CD4-positive, alpha-beta memory T cell (primary cell): ENCODE data around the gene PSD2. TPM values are rescaled to one million over a fixed set of nuclear protein-coding genes. Genes with fewer than 3 reads are reported as not detected.

Experiments
- CTCF ChIA-PET: fragments of 350-600 bp; sonication (Branson Sonifier 250); formaldehyde crosslinking; loops from one replicate; lab custom pipeline; 2021; ENCODE audit warnings: inconsistent platforms; ENCODE audit not compliant: partially characterized antibody; lab: Charles Lee
- POLR2A ChIA-PET: fragments of 350-600 bp; sonication (Branson Sonifier 250); formaldehyde crosslinking; loops from one replicate; lab custom pipeline; 2021; ENCODE audit not compliant: partially characterized antibody; lab: Charles Lee
- DNase-seq, 5 donors: peaks; one replicate each; pipeline versions ENCODE4 v3.0.0 to v3.0.0-alpha.2; 2020 to 2022; ENCODE audit warnings: mixed read lengths in 1 of 5
- H3K27ac ChIP-seq: one replicate; pipeline ENCODE4 v1.7.0; 2013; ENCODE audit warnings: low read depth, low read length
- H3K27me3 ChIP-seq: 2 replicates; pipeline ENCODE4 v1.7.0; 2013; ENCODE audit warnings: mild to moderate bottlenecking, low read length, moderate library complexity; ENCODE audit not compliant: insufficient read depth
- H3K36me3 ChIP-seq: 2 replicates; pipeline ENCODE4 v1.7.0; 2013; ENCODE audit warnings: mild to moderate bottlenecking, low read length, moderate library complexity; ENCODE audit not compliant: insufficient read depth
- H3K4me1 ChIP-seq: 2 replicates; pipeline ENCODE4 v1.7.0; 2013; ENCODE audit warnings: mild to moderate bottlenecking, low read length, moderate library complexity; ENCODE audit not compliant: insufficient read depth
- H3K4me3 ChIP-seq, 2 donors: one replicate each; pipeline ENCODE4 v1.7.0; 2013; ENCODE audit warnings: low read length in 2 of 2, mild to moderate bottlenecking in 1 of 2
- H3K9me3 ChIP-seq, 2 donors: one replicate each; pipeline ENCODE4 v1.7.0; 2013; ENCODE audit warnings: low read length in 2 of 2, control low read depth in 1 of 2; ENCODE audit not compliant: control insufficient read depth in 1 of 2
- H3K27ac Mint-ChIP-seq, 7 donors: one replicate each; pipeline ENCODE4 v1.8.0; 2020 to 2021; ENCODE audit warnings: mixed read lengths in 7 of 7, mild to moderate bottlenecking in 6 of 7, inconsistent platforms in 3 of 7, moderate library complexity in 3 of 7
- H3K27me3 Mint-ChIP-seq, 2 donors: one replicate each; pipeline ENCODE4 v1.8.0; 2020 to 2021; ENCODE audit warnings: mixed read lengths in 2 of 2
- H3K36me3 Mint-ChIP-seq, 2 donors: one replicate each; pipeline ENCODE4 v1.8.0; 2020 to 2021; ENCODE audit warnings: mixed read lengths in 2 of 2, inconsistent platforms in 1 of 2, mild to moderate bottlenecking in 1 of 2
- H3K4me1 Mint-ChIP-seq, 4 donors: one replicate each; pipeline ENCODE4 v1.8.0; 2020 to 2021; ENCODE audit warnings: mixed read lengths in 4 of 4, mild to moderate bottlenecking in 1 of 4
- H3K4me3 Mint-ChIP-seq, 8 donors: one replicate each; pipeline ENCODE4 v1.8.0; 2020 to 2021; ENCODE audit warnings: mixed read lengths in 8 of 8, mild to moderate bottlenecking in 7 of 8, moderate library complexity in 6 of 8, inconsistent platforms in 3 of 8
- H3K9me3 Mint-ChIP-seq, 8 donors: one replicate each; pipeline ENCODE4 v1.8.0; 2020 to 2021; ENCODE audit warnings: mixed read lengths in 8 of 8, mild to moderate bottlenecking in 5 of 8, inconsistent platforms in 3 of 8, moderate library complexity in 1 of 8
- intact Hi-C: fragments of 100-400 bp; cut with micrococcal nuclease; formaldehyde crosslinking; loops from one replicate; pipeline ENCODE4 v1.15.1; 2023
- polyA plus RNA-seq, 2 donors: library from polyadenylated mRNA; unstranded; fragments of 300-500 nt; fragmentation: Illumina TruSeq; gene quantifications; one replicate each; pipeline ENCODE4 v1.2.3, GENCODE V29; 2021
- total RNA-seq, 2 experiments: library from RNA; stranded (reverse); gene quantifications; one replicate each; pipeline ENCODE4 v1.2.3, GENCODE V29; 2021

Gene PSD2
- total and polyA plus RNA-seq, 4 experiments from 2014 or later, result not detected

DNA sequence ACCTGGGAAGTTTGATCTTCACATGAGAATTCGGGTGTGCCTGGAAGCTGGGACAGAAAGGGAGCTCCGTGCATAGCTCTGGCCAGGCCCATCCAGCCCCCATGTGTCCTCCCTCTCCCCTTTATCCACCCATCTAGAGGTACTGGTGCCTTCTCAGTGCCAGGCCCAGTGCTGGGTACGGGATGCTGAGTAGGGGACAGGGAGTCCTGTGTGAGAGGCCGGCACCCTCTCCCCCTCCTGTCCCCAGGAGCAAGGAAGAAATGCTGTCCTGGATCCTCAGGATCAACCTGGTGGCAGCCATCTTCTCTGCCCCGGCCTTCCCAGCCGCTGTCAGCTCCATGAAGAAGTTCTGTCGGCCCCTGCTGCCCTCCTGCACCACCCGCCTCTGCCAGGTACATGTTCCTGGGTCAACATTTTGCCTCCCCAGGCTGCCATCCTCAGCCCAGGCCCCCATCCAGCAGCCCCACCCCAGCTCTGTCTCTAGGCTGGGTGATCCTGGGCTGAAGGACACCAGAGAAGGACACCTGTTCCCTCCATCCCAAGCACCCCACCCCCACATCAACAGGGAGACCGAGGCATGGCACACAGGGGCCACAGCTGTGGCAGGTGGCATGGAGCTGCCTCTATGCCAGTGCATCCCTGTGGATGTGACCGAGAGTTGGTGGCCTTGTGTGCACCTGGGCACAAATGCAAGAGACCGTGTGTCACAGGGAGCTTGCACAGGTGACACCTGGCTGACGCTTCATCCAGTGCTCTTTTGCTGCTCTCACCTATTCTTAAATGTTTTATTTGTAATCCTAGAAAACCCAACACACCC lies 43.0 kb downstream of the PSD2 start:
- no peaks in the 10 kb centered on the region for H3K36me3 ChIP-seq
- no peak overlapping the region for H3K4me3 Mint-ChIP-seq
- no peak overlapping the region for H3K27ac Mint-ChIP-seq
- intact Hi-C loops, result no loop called here
- no peaks in the 10 kb centered on the region for H3K36me3 Mint-ChIP-seq
- DNase-seq, result no peak
- no peak overlapping the region for H3K4me3 ChIP-seq
- CTCF ChIA-PET, result interaction anchor here (0.6 to 1.7 kb wide), 4 partner anchors 25 to 882 kb away, joined by 3 to 6 read pairs (median 3); no protein-coding TSS in a partner anchor
- H3K4me1 Mint-ChIP-seq, result no peaks in the 10 kb centered on the region
- H3K4me1 ChIP-seq, result no peaks in the 10 kb centered on the region
- peaks cover 13 to 24% of the 10 kb centered on the region in 2 donors for H3K27me3 Mint-ChIP-seq
- H3K27me3 ChIP-seq, result no peaks in the 10 kb centered on the region
- POLR2A ChIA-PET, result interaction anchor here (1.3 kb wide), 1 partner anchor 10 kb away, joined by 5 read pairs; no protein-coding TSS in a partner anchor
- H3K27ac ChIP-seq, result no peak overlapping the region
- no peaks in the 10 kb centered on the region for H3K9me3 Mint-ChIP-seq
- no peaks in the 10 kb centered on the region for H3K9me3 ChIP-seq

DNA sequence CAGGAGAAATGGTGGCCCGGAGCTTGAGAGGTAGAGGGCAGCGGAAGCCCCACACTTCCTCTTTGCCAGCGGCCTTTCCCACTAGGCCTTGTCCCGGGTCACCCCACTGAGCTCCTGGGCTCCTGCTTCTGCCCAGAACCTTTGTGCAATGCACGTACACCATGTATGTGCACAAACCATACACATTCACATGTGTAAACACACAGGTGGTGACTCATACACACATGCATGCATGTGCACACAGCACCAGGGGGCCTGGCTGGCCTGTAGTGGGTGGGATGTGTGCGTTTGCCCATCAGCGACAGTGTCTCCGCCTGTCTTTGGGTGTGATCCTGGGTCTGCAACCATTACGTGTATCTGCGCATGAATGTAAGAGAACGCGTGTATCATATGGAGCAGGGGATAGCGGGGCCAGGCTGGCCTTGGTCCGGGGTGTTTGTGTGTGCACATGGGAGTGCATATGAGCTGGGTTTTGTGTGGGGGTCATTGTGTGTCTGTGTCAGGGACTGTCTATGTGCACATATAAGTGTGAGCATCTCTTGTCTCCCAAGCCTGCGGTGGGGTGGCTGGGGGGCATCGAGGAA lies 43.7 kb downstream of the PSD2 start:
- Histone ChIP-seq H3K27me3 (no peaks in the 10 kb centered on the region), H3K36me3 (no peaks in the 10 kb centered on the region), H3K4me3 (no peak overlapping the region), H3K9me3 (no peaks in the 10 kb centered on the region), H3K27ac (no peak overlapping the region), H3K4me1 (no peaks in the 10 kb centered on the region)
- Mint-ChIP-seq H3K27ac (no peak overlapping the region), H3K9me3 (no peaks in the 10 kb centered on the region), H3K36me3 (no peaks in the 10 kb centered on the region), H3K4me1 (peaks cover 0 to under 1% (median under 1%) of the 10 kb centered on the region in 4 donors), H3K4me3 (no peak overlapping the region), H3K27me3 (peaks cover 12 to 23% of the 10 kb centered on the region in 2 donors)
- no peak for DNase-seq
- POLR2A ChIA-PET, result interaction anchor here (1.3 kb wide), 1 partner anchor 9 kb away, joined by 5 read pairs; no protein-coding TSS in a partner anchor
- CTCF ChIA-PET, result interaction anchor here (0.6 to 1.7 kb wide), 2 partner anchors 52 to 881 kb away, joined by 3 to 6 read pairs; no protein-coding TSS in a partner anchor
- intact Hi-C loops, result no loop called here

DNA sequence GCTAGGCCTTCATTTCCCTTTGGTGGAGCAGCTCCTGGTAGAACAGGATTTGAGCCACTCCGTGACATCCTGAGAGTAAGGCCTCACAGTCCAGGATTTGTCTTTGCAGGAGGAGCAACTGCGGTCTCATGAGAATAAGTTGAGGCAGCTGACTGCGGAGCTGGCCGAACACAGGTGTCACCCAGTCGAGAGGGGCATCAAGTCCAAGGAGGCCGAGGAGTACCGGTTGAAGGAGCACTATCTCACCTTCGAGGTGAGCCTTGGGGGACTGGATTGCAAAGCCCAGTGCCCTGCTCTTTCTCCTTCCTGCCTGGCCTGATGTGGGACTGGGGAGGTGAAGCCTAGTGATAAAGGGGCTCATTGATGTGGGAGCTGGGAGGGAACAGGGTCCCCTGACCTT lies 44.3 kb downstream of the PSD2 start:
- Mint-ChIP-seq H3K27ac (no peak overlapping the region), H3K27me3 (peaks cover 12 to 25% of the 10 kb centered on the region in 2 donors), H3K9me3 (no peaks in the 10 kb centered on the region), H3K4me1 (peaks cover 0 to 4% (median 3%) of the 10 kb centered on the region in 4 donors), H3K36me3 (no peaks in the 10 kb centered on the region), H3K4me3 (no peak overlapping the region)
- Histone ChIP-seq H3K4me3 (no peak overlapping the region), H3K9me3 (no peaks in the 10 kb centered on the region), H3K27me3 (peaks cover 5% of the 10 kb centered on the region), H3K4me1 (no peaks in the 10 kb centered on the region), H3K27ac (no peak overlapping the region), H3K36me3 (no peaks in the 10 kb centered on the region)
- ChIA-PET CTCF (interaction anchor here (0.6 to 1.7 kb wide), 2 partner anchors 53 to 236 kb away, joined by 3 to 6 read pairs; no protein-coding TSS in a partner anchor), POLR2A (interaction anchor here (1.3 kb wide), 1 partner anchor 9 kb away, joined by 5 read pairs; no protein-coding TSS in a partner anchor)
- DNase-seq, result no peak
- intact Hi-C loops, result loop anchor here (10.0 kb wide), 1 partner anchor 435 kb away; the partner anchor contains the start of gene SPATA24

DNA sequence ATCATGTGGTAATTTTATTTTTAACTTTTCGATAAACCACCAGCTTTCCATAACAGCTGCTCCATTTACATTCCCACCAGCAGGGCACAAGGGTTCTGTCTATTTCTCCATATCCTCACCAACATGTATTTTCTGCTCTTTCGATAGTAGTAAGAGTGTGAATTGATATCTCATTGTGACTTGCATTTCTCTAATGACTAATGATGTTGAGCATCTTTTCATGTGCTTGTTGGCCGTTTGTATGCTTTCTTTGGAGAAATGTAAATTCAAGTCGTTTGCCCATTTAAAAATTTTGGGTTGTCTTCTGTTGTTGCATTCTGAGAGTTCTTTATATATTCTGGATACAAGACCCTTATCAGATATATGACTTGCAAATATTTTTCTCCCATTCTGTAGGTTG lies 45.9 kb downstream of the PSD2 start:
- Histone ChIP-seq H3K27ac (no peak overlapping the region), H3K36me3 (no peaks in the 10 kb centered on the region), H3K4me3 (no peak overlapping the region), H3K4me1 (no peaks in the 10 kb centered on the region), H3K9me3 (no peaks in the 10 kb centered on the region), H3K27me3 (peaks cover 6% of the 10 kb centered on the region)
- Mint-ChIP-seq H3K4me3 (no peak overlapping the region), H3K36me3 (no peaks in the 10 kb centered on the region), H3K27me3 (peaks cover 5 to 24% of the 10 kb centered on the region in 2 donors), H3K4me1 (peaks cover 0 to 4% (median 3%) of the 10 kb centered on the region in 4 donors), H3K9me3 (no peaks in the 10 kb centered on the region), H3K27ac (no peak overlapping the region)
- ChIA-PET POLR2A (no interaction called here), CTCF (interaction anchor here (6.3 kb wide), 1 partner anchor 54 kb away, joined by 49 read pairs; no protein-coding TSS in a partner anchor)
- DNase-seq, result no peak
- intact Hi-C loops, result loop anchor here (10.0 kb wide), 1 partner anchor 437 kb away; the partner anchor contains the start of gene SPATA24

DNA sequence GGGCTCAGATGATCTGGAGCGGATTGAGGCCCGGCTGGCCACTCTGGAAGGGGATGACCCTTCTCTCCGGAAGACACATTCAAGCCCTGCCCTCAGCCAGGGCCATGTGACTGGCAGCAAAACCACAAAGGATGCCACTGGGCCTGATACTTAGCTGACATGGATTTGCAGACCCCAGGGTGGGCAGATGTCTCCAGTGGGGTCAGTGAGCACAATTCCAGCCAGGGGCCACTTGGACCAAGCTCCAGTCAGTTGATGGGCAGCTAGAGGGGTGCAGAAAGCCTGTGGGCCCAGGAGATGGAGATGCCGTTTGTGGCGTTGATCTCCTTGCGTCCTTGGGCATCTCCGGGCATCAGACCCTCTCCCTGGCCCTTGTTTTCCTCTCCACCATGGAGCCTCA lies 46.7 kb downstream of the PSD2 start:
- Mint-ChIP-seq H3K27ac (no peak overlapping the region), H3K4me3 (no peak overlapping the region)
- CTCF ChIA-PET, result interaction anchor here (1.1 to 6.3 kb wide), 2 partner anchors 55 to 76 kb away, joined by 3 to 49 read pairs; no protein-coding TSS in a partner anchor

DNA sequence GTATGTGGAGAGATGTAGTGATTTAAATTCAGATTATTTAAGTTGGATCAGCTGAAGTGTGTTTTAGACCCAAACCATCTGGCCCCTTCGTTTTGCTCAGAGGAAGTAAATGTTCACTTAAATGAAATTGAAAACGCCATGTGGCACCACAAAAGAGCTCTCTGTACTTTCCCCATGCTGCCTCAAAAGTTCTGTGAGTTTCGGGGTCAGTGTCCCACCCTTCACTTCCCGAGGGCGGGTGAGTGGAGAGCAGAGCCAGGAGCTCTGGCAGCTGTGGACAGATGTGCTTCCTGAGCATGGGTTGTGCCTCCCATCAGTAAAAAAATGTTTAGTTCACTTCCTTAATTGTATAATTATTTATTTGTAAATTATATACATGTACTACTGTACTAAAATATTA lies 48.4 kb downstream of the PSD2 start:
- intact Hi-C loops, result loop anchor here (1.0 to 10.0 kb wide), 2 partner anchors 57 to 439 kb away; partner anchors contain the start of gene SPATA24

More for the DNA sequence above, 46.7 kb downstream of the PSD2 start:
- no peaks in the 10 kb centered on the region for H3K36me3 Mint-ChIP-seq
- peaks cover 4% of the 10 kb centered on the region for H3K4me1 ChIP-seq
- H3K9me3 ChIP-seq, result no peaks in the 10 kb centered on the region
- H3K9me3 Mint-ChIP-seq, result no peaks in the 10 kb centered on the region
- H3K27me3 Mint-ChIP-seq, result peaks cover 5 to 22% of the 10 kb centered on the region in 2 donors
- POLR2A ChIA-PET, result no interaction called here
- DNase-seq, result no peak
- H3K36me3 ChIP-seq, result no peaks in the 10 kb centered on the region
- H3K27ac ChIP-seq, result no peak overlapping the region
- intact Hi-C loops, result loop anchor here (10.0 kb wide), 1 partner anchor 438 kb away; the partner anchor contains the start of gene SPATA24
- H3K27me3 ChIP-seq, result peaks cover 9% of the 10 kb centered on the region
- peaks cover under 1 to 5% (median 3%) of the 10 kb centered on the region in 4 donors for H3K4me1 Mint-ChIP-seq
- no peak overlapping the region for H3K4me3 ChIP-seq

More for the DNA sequence above, 48.4 kb downstream of the PSD2 start:
- Histone ChIP-seq H3K9me3 (no peaks in the 10 kb centered on the region), H3K36me3 (no peaks in the 10 kb centered on the region), H3K4me1 (peaks cover 7% of the 10 kb centered on the region), H3K4me3 (no peak overlapping the region), H3K27ac (no peak overlapping the region), H3K27me3 (peaks cover 9% of the 10 kb centered on the region)
- Mint-ChIP-seq H3K27me3 (peaks cover 5 to 22% of the 10 kb centered on the region in 2 donors), H3K27ac (no peak overlapping the region), H3K9me3 (no peaks in the 10 kb centered on the region), H3K4me3 (no peak overlapping the region), H3K4me1 (peaks cover 3 to 14% (median 9%) of the 10 kb centered on the region in 4 donors), H3K36me3 (no peaks in the 10 kb centered on the region)
- ChIA-PET CTCF (interaction anchor here (0.7 to 6.3 kb wide), 5 partner anchors 47 to 209 kb away, joined by 3 to 49 read pairs (median 4); no protein-coding TSS in a partner anchor), POLR2A (interaction anchor here (1.5 kb wide), 1 partner anchor 57 kb away, joined by 4 read pairs; no protein-coding TSS in a partner anchor)
- DNase-seq, result no peak
